NOMO-1 (cell line): Measurements from ENCODE around the gene SLC9C2.
A peak's percentile ranks its signal among the peaks of the same experiment; 100 is the strongest.
"Not testable (repeated sequence)": the region's sequence is repeated elsewhere in the genome, so short reads cannot be mapped to it uniquely, and the experiment has no call there.

ENCODE experiments used
- DNase-seq, 2 experiments: peaks; one replicate each; lab custom pipeline; 2025; ENCODE audit not compliant: unreplicated experiment in 2 of 2; lab: John Stamatoyannopoulos, UW

Gene SLC9C2

GRCh38 chr1:173491508-173491907, 111.4 kb downstream of the SLC9C2 start:
- DNase-seq = no peak

DNA sequence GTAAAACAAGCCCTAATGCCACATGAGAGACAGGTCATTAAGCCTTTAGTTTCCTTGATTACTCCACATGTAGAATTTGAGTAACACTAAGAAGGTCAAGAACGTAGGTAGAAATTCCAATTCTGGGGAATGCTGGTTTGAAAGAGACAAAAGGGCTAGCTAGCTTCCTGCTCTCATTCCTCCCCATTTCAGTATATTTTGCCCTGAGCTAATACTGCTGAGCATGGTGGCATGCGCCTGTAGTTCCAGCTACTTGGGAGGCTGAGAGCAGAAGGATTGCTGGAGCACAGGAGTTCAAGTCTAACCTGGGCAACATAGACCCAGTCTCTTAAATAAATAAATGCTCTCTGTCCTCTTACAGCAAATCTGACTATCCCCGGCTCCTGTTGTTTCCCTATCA, 112.9 kb downstream of the SLC9C2 start:
- DNase-seq = no peak

DNA sequence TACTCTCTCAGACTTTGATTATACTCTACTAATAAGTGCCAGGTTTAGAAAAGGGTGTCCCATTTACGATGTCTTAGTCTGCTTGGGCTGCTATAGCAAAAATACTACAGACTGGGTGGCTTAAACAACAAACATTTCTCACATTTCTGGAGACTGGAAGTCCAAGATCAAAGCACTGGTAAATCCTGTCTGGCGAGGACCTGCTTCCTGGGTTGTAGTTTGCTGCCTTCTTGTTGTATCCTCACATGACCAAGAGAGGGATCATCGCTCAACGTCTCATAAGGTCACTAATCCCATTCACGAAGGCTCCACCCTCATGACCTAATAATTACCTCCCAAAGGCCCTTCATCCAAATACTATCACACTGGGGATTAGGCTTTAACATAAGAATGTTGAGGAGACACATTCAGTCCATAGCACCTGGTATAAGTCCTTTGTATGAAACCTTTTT, 113.7 kb downstream of the SLC9C2 start:
- DNase-seq = no peak

DNA sequence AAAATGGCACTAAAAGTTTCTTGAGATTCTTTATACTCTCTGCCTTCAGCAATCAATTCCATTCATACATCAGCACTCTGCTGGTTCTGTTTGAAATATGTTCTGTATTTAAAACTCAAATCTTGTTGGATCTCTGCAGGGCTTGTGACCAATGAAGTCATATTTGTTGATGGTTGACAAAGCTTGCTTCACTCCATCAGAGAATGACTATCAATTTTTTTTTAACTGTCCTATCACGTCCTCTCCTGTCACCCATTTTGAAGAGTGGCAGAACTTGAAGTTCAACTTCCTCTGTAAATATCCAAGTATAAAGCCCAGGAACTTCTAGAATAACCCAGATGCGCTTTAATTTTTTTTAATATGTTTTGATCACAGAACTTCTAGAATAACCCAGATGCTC, 114.9 kb downstream of the SLC9C2 start:
- no peak for DNase-seq

- DNase-seq = no peak
These were observed 117.5 kb downstream of the SLC9C2 start for GRCh38 chr1:173485401-173485800.

DNA sequence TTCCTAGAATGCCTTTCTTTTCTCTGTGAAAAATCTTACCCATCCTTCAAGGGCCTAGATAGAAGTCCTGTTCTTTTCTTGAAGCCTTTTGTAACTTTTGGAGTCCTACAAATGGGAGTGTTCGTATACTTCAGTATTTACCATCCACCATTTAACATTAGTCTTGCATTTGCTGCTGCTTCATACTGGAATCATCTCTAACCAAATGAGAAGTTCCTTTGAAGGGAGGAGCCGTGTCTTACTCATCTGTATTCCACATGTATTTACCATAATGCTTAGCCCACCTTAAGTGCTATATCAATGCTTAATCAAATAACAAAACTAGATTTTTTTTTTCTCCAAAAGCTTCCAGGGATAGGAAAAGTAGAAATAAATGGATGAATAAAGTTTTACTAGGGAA, 118.6 kb downstream of the SLC9C2 start:
- no peak for DNase-seq

- DNase-seq = no peak
These were observed 120.2 kb downstream of the SLC9C2 start for GRCh38 chr1:173482683-173483082.

GRCh38 chr1:173481195-173481772, 121.6 kb downstream of the SLC9C2 start:
- no peak for DNase-seq

- DNase-seq = no peak
These were observed 123.2 kb downstream of the SLC9C2 start for GRCh38 chr1:173479649-173480048.

DNA sequence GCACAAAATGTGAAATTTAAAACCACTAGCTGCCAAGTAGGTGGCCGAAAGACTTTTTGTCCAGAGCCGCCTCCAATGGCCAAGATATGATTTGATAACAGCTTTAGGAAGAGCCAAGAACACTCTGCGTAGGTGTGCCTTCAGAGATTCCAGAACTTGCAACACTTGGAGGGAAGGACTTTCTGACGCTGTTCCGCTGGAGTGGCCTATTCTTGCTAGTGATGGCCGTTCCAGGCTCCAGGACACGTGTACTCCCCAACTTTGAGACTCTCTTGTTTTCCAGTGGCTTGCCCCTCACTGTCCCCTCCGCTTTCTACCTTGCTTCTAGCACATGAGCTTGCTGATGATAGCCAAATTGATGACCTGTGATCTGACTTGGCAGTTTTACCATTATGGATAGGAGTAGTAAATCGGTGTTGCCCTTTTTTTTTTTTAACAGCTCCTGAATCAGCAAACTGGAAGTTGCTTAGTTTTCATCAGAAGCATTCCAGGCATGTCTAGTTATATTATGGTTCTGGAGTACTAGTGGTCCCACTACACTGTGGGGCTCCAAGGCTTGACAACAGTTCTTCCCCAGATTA, 124.7 kb downstream of the SLC9C2 start:
- peak; percentile 15 to 27 for DNase-seq

DNA sequence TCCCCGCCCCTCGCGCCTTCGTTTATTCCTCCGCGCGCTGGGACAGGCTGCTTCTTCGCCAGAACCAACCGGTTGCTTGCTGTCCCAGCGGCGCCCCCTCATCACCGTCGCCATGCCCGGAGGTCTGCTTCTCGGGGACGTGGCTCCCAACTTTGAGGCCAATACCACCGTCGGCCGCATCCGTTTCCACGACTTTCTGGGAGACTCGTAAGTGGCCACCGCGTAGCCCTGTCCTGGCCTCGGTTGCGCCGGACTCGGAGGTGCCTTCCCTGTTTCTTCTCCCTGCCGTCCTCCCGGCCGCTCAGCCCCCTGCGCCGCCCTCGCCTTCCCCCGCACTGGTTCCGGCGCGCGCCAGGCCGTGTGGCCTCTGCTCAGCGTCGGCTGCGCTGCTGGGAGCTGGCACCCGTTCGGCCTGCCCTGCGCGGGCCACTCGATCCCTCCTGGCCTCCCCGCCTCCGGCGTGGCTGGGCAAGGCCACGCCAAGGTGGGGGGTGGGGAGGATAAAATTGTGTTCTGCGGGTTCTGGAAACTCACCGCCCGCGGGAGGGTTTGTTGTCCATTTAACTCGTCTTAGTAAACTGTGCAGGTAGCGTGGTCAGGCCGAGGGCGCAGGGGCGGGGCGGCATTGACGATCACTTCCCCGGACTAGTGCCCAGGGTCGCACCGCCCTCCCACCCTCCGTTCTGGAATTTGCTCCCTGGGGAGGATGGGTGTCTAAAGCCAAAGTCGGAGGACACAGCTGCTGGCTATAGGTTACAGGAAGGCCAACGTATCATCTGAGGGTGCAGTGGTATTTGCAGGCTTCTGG, 125.4 kb downstream of the SLC9C2 start, which contains the start of gene PRDX6:
Gene PRDX6, plus strand, starts transcription at position 50 of the 808 bp plus-strand sequence. Its CDS starts 63 bp downstream, at position 113.
- DNase-seq = peak; percentile 86 to 90

- DNase-seq = peak; percentile 90 to 91
These were observed 126.1 kb downstream of the SLC9C2 start for GRCh38 chr1:173476665-173477285.

GRCh38 chr1:173476197-173476664, 126.6 kb downstream of the SLC9C2 start:
- DNase-seq = no peak

DNA sequence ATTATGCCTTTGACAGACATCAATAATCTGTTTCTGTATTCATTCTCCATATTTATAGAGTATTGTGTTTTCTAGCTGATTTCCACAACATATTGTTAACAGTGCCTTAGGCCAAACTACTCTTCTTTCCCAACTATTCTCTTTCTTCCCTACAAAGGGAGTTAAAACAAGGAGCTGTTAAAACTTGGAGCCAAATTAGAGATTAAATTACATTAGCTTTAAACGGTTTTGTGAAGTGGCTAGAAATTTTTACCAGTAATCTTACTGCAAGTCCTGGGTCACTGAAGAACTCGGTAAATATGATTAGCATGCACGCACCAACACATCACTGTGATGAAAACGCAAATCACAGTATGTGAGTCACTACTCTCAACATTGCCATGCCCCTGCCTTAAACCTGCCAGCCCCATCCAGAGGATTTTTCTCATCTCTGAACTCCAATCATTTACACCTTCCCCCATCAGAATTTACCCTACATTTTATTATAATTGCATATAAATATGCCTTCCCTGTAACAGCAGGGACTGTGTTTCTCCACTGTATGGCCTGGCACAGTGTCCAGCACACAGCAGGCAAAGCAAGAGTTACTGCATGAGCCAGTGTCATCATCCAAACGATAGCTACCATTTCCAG, 127.2 kb downstream of the SLC9C2 start:
- peak in 1 of 2 experiments; percentile 42 for DNase-seq

- DNase-seq = not testable (repeated sequence)
These were observed 128.0 kb downstream of the SLC9C2 start for GRCh38 chr1:173474780-173475421.

GRCh38 chr1:173474097-173474779, 128.6 kb downstream of the SLC9C2 start:
- no peak for DNase-seq

DNA sequence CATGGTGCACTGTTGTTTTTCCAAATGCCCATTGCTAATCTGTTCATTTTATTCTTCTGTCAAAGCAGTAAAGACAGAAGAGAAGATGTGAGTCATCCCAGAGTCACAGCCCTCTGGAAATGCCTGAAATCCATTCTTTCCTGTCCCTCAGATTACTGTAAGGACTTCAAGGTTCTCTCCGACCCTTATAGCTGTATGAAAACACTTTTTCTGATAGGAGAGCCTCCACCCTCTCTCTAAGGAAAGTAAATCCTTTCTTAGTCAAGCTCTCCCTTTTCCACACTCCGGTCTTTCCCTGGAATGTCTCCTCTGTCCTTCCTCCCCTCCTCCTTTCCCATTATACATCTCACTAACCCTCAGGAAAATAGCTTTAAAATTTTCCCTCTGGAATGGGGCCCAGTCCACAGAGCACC, 129.3 kb downstream of the SLC9C2 start:
- DNase-seq = no peak

DNA sequence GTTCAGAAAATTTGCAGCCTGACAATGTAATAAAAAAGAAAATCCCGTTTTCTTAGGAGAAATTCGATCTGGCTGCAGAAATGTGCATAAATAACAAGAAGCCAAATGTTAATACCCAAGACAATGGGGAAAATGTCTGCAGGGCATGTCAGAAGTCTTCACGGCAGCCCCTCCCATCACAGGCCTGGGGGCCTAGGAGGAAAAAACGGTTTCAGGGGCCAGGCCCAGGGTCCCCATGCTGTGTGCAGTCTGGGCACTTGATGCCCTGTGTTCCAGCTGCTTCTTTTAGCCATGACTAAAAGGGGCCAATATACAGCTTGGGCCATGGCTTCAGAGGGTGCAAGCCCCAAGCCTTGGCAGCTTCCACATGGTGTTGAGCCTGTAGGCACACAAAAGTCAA, 132.3 kb downstream of the SLC9C2 start:
- no peak for DNase-seq

GRCh38 chr1:173469656-173470055, 133.2 kb downstream of the SLC9C2 start:
- no peak for DNase-seq

DNA sequence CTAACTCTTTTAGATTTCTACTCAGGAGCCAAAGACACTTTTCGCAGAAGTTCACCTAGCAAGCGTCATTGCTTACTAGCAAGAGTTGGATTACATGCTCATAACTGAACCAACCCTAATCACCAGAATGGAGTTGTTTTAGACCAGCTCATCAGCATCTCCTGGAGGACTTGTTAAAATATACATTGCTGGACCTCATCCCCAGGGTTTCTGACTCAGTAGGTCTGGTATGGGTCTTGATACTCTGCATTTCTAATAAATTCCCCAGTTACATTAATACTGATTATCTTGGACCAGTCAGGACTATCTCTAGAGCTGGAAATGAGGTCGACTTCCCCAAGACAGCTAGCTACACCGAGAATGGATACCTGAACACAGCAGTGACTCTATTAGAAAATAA, 135.4 kb downstream of the SLC9C2 start:
- DNase-seq = no peak
